ENCODE data around the gene MMD. TPM values are rescaled to one million over a fixed set of nuclear protein-coding genes. Genes with fewer than 3 reads are reported as not detected.

MMD gene
- total and polyA plus RNA-seq, 2 donors (not counting 1 experiment from before 2014, with no cell fraction given), result 19.2 to 29.4 TPM

- intact Hi-C loops (cut with micrococcal nuclease), result loop anchor here (5.0 kb wide), 1 partner anchor 33 kb away; no protein-coding TSS in a partner anchor
- POLR2A ChIA-PET, result no interaction called here
- Histone ChIP-seq H3K4me3 (ENCODE audit: control extremely low read depth in 1 of 5, extremely low read depth in 1 of 5, insufficient read depth in 1 of 5, low read depth in 2 of 5, low read length in 4 of 5) (no peak overlapping the region), H3K27me3 (replicated peaks in 1 of 4; ENCODE audit: control extremely low read depth in 1 of 4, control insufficient read depth in 3 of 4, insufficient read depth in 4 of 4, low read length in 3 of 4) (no peaks in the 10 kb centered on the region), H3K4me2 (replicated peaks; ENCODE audit: low read depth, low read length, poor library complexity, severe bottlenecking) (no peak overlapping the region), H3K9ac (ENCODE audit: low read length) (no peak overlapping the region), H3K9me3 (ENCODE audit: control extremely low read depth in 1 of 3, control insufficient read depth in 2 of 3, insufficient read depth in 1 of 3, low read length in 2 of 3) (no peaks in the 10 kb centered on the region), H3K4me1 (ENCODE audit: control insufficient read depth in 2 of 2, insufficient read depth in 2 of 2, low read length in 2 of 2) (peaks cover 18 to 19% of the 10 kb centered on the region in 2 donors), H3K79me2 (ENCODE audit: control insufficient read depth, insufficient read depth, low read length) (peaks cover 49% of the 10 kb centered on the region), H2AFZ (ENCODE audit: insufficient read depth, low read depth, low read length, poor library complexity, severe bottlenecking) (no peak overlapping the region), H4K20me1 (ENCODE audit: control insufficient read depth, insufficient read depth, low read length, poor library complexity, severe bottlenecking) (no peaks in the 10 kb centered on the region), H3K27ac (ENCODE audit: low read length in 2 of 2) (no peak overlapping the region), H3K36me3 (replicated peaks in 1 of 2; ENCODE audit: control extremely low read depth in 1 of 2, control insufficient read depth in 1 of 2, extremely low read depth in 1 of 2, insufficient read depth in 2 of 2, low read length in 1 of 2) (peaks cover 14 to 51% of the 10 kb centered on the region in 2 experiments)
- no peak overlapping the region for H3K27ac Mint-ChIP-seq
- WGBS (ENCODE audit: insufficient coverage), result 96% methylated on average over 4 of the region's 8 CpGs
- no peaks in the 10 kb centered on the region for H3K9me3 Mint-ChIP-seq (ENCODE audit: insufficient read depth)
- CTCF ChIA-PET, result interaction anchor here (1.1 kb wide), 1 partner anchor 66 kb away, joined by 3 read pairs; no protein-coding TSS in a partner anchor
- H3K27me3 Mint-ChIP-seq, result no peaks in the 10 kb centered on the region
- ATAC-seq (ENCODE audit: low read depth) (no peak), DNase-seq (no peak)
- TF ChIP-seq EZH2 (IDR thresholded peaks at IDR 0.05; ENCODE audit: borderline replicate concordance, insufficient read depth, low read depth, low read length, poor library complexity, severe bottlenecking), result no peak
- no peak for TF ChIP-seq CTCF (IDR thresholded peaks at IDR 0.05)
- no peak overlapping the region for H3K4me3 Mint-ChIP-seq
- peaks cover 33% of the 10 kb centered on the region for H3K4me1 Mint-ChIP-seq
Observed at GRCh38 chr17:55413825-55414489, 7.7 kb downstream of the MMD start.

GRCh38 chr17:55411463-55411855 is 10.2 kb downstream of the MMD start:
- 83% methylated on average over 1 of the region's 1 CpG for WGBS (ENCODE audit: insufficient coverage)
- ChIA-PET POLR2A (interaction anchor here (0.5 kb wide), 1 partner anchor 31 kb away, joined by 3 read pairs; no protein-coding TSS in a partner anchor), CTCF (interaction anchor here (1.0 to 1.1 kb wide), 2 partner anchors 10 to 1368 kb away, joined by 3 read pairs; no protein-coding TSS in a partner anchor)
- Histone ChIP-seq H3K36me3 (replicated peaks in 1 of 2; ENCODE audit: control extremely low read depth in 1 of 2, control insufficient read depth in 1 of 2, extremely low read depth in 1 of 2, insufficient read depth in 2 of 2, low read length in 1 of 2) (peaks cover 24 to 71% of the 10 kb centered on the region in 2 experiments), H3K4me1 (ENCODE audit: control insufficient read depth in 2 of 2, insufficient read depth in 2 of 2, low read length in 2 of 2) (peaks cover 0 to under 1% of the 10 kb centered on the region in 2 donors), H3K9ac (ENCODE audit: low read length) (no peak overlapping the region), H3K4me3 (ENCODE audit: control extremely low read depth in 1 of 5, extremely low read depth in 1 of 5, insufficient read depth in 1 of 5, low read depth in 2 of 5, low read length in 4 of 5) (no peak overlapping the region), H3K27ac (ENCODE audit: low read length in 2 of 2) (no peak overlapping the region), H3K4me2 (replicated peaks; ENCODE audit: low read depth, low read length, poor library complexity, severe bottlenecking) (no peak overlapping the region), H2AFZ (ENCODE audit: insufficient read depth, low read depth, low read length, poor library complexity, severe bottlenecking) (no peak overlapping the region), H3K27me3 (replicated peaks in 1 of 4; ENCODE audit: control extremely low read depth in 1 of 4, control insufficient read depth in 3 of 4, insufficient read depth in 4 of 4, low read length in 3 of 4) (no peaks in the 10 kb centered on the region), H3K9me3 (ENCODE audit: control extremely low read depth in 1 of 3, control insufficient read depth in 2 of 3, insufficient read depth in 1 of 3, low read length in 2 of 3) (no peaks in the 10 kb centered on the region), H3K79me2 (ENCODE audit: control insufficient read depth, insufficient read depth, low read length) (peaks cover 24% of the 10 kb centered on the region), H4K20me1 (ENCODE audit: control insufficient read depth, insufficient read depth, low read length, poor library complexity, severe bottlenecking) (no peaks in the 10 kb centered on the region)
- DNase-seq, result no peak
- no peaks in the 10 kb centered on the region for H3K27me3 Mint-ChIP-seq
- no peak overlapping the region for H3K27ac Mint-ChIP-seq
- no peaks in the 10 kb centered on the region for H3K9me3 Mint-ChIP-seq (ENCODE audit: insufficient read depth)
- intact Hi-C loops (cut with micrococcal nuclease), result loop anchor here (5.0 kb wide), 1 partner anchor 36 kb away; no protein-coding TSS in a partner anchor
- H3K4me3 Mint-ChIP-seq, result no peak overlapping the region
- H3K4me1 Mint-ChIP-seq, result peaks cover 11% of the 10 kb centered on the region
- TF ChIP-seq EZH2 (IDR thresholded peaks at IDR 0.05; ENCODE audit: borderline replicate concordance, insufficient read depth, low read depth, low read length, poor library complexity, severe bottlenecking) (no peak), CTCF (IDR thresholded peaks at IDR 0.05) (no peak)
- ATAC-seq (ENCODE audit: low read depth), result no peak

Measured in B cell (primary cell).